ENCODE results near the gene RAET1E.
A peak's percentile ranks its signal among the peaks of the same experiment; 100 is the strongest.

- peak; percentile 95 for TF ChIP-seq EZH2 (IDR thresholded peaks at IDR 0.05; ENCODE audit: low read depth, unreplicated experiment)
- TF ChIP-seq CTCF (conservative IDR thresholded peaks at IDR 0.05; ENCODE audit: low read depth in 2 of 2) = no peak
- TF ChIP-seq JUNB (IDR thresholded peaks at IDR 0.05; ENCODE audit: unreplicated experiment) = no peak
- TF ChIP-seq STAT1 (IDR thresholded peaks at IDR 0.05; ENCODE audit: unreplicated experiment) = no peak
Measured at GRCh38 chr6:149923327-149923986, 25.5 kb upstream of the RAET1E start.
